DND-41 (cell line): ENCODE measurements around the gene GSE1.

Experiments
- ATAC-seq: fragments of 200-7000 bp; cut with Tn5 transposase; 3 replicates; pipeline ENCODE4 v1.9.1; 2021; ENCODE audit warnings: low read depth; ENCODE audit not compliant: insufficient read depth
- DNase-seq: peaks from one replicate; pipeline ENCODE4 v3.0.0-alpha.2; 2020
- H2AFZ ChIP-seq: 2 replicates; pipeline ENCODE4 v1.6.0; 2012; ENCODE audit warnings: low read depth, low read length
- H3K27ac ChIP-seq: 2 replicates; pipeline ENCODE4 v1.5.1; 2012; ENCODE audit warnings: low read length, inconsistent platforms
- H3K27me3 ChIP-seq: fragments of 200-600 bp; sonication (generic); 2 replicates; pipeline ENCODE4 v1.6.0; 2012; ENCODE audit warnings: low read length, mild to moderate bottlenecking, inconsistent platforms; ENCODE audit not compliant: insufficient read depth, poor library complexity
- H3K36me3 ChIP-seq: 2 replicates; pipeline ENCODE4 v1.5.1; 2012; ENCODE audit warnings: low read length, inconsistent platforms; ENCODE audit not compliant: insufficient read depth
- H3K4me1 ChIP-seq: 2 replicates; pipeline ENCODE4 v1.5.1; 2012; ENCODE audit warnings: mild to moderate bottlenecking, low read length; ENCODE audit not compliant: insufficient read depth
- H3K4me2 ChIP-seq: 2 replicates; pipeline ENCODE4 v1.6.0; 2012; ENCODE audit warnings: mild to moderate bottlenecking, moderate library complexity, low read length, inconsistent platforms; ENCODE audit not compliant: insufficient read depth
- H3K4me3 ChIP-seq, 2 experiments: fragments of 200-600 bp in 1 of 2; shearing (Covaris generic) in 1 of 2; 2 replicates each; pipeline ENCODE4 v1.5.1; 2012 to 2016; ENCODE audit warnings: inconsistent platforms in 2 of 2, low read length in 2 of 2, mild to moderate bottlenecking in 2 of 2, low read depth in 1 of 2, moderate library complexity in 1 of 2
- H3K79me2 ChIP-seq: 2 replicates; pipeline ENCODE4 v1.6.0; 2012; ENCODE audit warnings: low read length, inconsistent platforms; ENCODE audit not compliant: insufficient read depth
- H3K9ac ChIP-seq: 2 replicates; pipeline ENCODE4 v1.6.0; 2012; ENCODE audit warnings: low read depth, mild to moderate bottlenecking, inconsistent platforms, low read length, moderate library complexity
- H3K9me3 ChIP-seq: 2 replicates; pipeline ENCODE4 v1.5.1; 2012; ENCODE audit warnings: low read length, moderate library complexity, mild to moderate bottlenecking, inconsistent platforms; ENCODE audit not compliant: insufficient read depth, severe bottlenecking
- H4K20me1 ChIP-seq: 2 replicates; pipeline ENCODE4 v1.6.0; 2012; ENCODE audit warnings: low read length; ENCODE audit not compliant: insufficient read depth
- CTCF ChIP-seq: IDR thresholded peaks from 2 replicates; pipeline ENCODE4 v1.5.1; 2012; ENCODE audit warnings: borderline replicate concordance, low read length, moderate library complexity, mild to moderate bottlenecking; ENCODE audit not compliant: poor library complexity, severe bottlenecking; ENCODE audit errors: extremely low read depth
- EZH2 ChIP-seq: IDR thresholded peaks from 3 replicates; pipeline ENCODE4 v1.6.1; 2012; ENCODE audit warnings: borderline replicate concordance, low read depth, mild to moderate bottlenecking, moderate library complexity, low read length, inconsistent platforms; ENCODE audit not compliant: severe bottlenecking

Gene GSE1

DNA sequence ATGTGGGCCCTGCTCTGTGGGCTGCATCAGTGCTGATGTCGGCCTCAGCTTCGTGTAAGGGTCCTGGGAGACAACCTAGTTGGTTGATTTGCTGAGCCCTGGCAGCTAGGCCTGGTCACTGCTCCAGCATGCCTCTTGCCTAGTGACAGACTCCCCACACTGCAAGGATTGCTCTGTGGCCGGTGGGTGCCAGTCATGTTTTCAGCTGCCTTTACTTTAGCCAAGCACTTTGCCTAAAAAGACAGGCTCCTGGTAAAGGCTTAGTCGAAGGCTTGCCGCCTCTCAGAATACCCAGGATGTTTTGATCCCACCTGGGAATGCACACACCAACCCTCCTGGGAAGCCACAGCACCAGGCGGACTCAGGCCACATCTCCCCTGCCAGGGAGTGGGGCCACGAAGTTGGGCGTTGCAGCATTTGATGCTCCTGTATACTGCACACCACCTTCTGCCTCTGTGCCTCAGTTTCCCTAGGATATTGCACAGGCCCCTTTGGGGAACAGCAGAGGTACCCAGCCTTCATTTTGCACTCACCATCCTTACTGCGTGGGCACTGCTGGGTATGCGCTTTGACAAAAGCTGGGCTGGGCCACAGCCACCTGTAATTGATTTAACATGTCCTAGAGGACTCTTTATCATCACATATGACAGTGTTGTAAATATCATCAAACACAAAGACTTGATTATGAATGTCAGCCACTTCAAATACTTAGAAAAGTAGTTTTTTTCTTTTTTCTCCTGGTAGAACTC lies 55.7 kb downstream of the GSE1 start:
- Histone ChIP-seq H3K4me2 (no peak overlapping the region), H3K4me1 (no peaks in the 10 kb centered on the region)
- ATAC-seq = no peak; the same call in 2 of the 3 replicates

GRCh38 chr16:85670840-85671239 lies 57.7 kb downstream of the GSE1 start:
- Histone ChIP-seq H2AFZ (no peak overlapping the region), H3K27me3 (no peaks in the 10 kb centered on the region), H4K20me1 (peaks cover 47% of the 10 kb centered on the region), H3K79me2 (peaks cover 9% of the 10 kb centered on the region; the same call in 1 of the 2 replicates), H3K9ac (no peak overlapping the region), H3K36me3 (peaks cover 98% of the 10 kb centered on the region), H3K4me3 (no peak overlapping the region), H3K4me2 (no peak overlapping the region), H3K4me1 (no peaks in the 10 kb centered on the region), H3K27ac (no peak overlapping the region), H3K9me3 (no peaks in the 10 kb centered on the region)
- DNase-seq (no peak), ATAC-seq (no peak)
- TF ChIP-seq CTCF (no peak), EZH2 (no peak)

More for the DNA sequence above, 55.7 kb downstream of the GSE1 start:
- Histone ChIP-seq H3K27ac (no peak overlapping the region), H3K9me3 (no peaks in the 10 kb centered on the region), H2AFZ (no peak overlapping the region), H3K27me3 (no peaks in the 10 kb centered on the region), H3K4me3 (no peak overlapping the region), H3K9ac (no peak overlapping the region), H4K20me1 (peaks cover 56% of the 10 kb centered on the region), H3K36me3 (peaks cover 98% of the 10 kb centered on the region), H3K79me2 (peaks cover 9% of the 10 kb centered on the region; the same call in 1 of the 2 replicates)
- TF ChIP-seq CTCF (no peak), EZH2 (no peak)
- no peak for DNase-seq

DNA sequence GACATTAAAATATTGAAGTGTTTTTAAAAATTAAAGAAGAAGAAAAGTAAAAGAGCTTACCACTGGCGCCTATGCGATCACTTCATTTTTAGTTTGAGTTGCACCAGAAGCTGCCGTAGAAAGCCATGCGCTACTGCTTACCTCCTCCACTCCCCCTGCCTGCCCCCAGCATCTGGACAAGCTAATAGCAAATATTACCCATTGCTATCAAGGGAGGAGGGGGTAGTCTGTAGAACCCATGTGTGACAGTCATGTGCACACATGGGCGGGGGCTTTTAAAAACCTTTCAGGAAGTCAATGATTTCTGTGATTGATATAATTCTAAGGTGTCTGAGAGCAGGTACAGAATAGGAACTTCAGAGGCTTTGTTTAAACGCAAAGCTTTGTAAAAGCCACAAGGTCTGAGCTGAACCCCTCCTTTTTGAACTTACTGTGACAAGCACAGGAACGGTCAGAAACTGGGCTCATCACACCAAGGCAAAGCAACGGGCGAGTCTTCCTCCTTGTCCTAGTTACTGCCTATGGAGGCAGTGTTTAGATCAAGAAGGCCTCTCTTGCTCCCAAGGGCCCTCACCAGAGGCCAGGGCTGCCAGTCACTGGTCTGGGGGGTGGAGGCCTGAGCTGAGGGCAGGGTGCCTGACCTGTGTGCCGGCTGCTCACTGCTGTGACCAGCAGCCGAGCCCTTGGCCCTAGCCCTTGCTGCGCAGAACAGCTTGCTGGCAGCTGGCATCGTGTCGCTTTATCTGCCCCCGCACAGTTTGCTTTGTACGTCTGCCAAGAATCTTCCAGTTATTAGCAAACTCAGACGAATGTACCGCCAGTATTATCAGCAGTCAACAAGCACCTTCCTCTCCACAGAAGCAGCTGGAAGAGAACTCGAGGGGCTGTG lies 60.7 kb downstream of the GSE1 start:
- Histone ChIP-seq H4K20me1 (peaks cover 40% of the 10 kb centered on the region), H3K27me3 (no peaks in the 10 kb centered on the region), H3K4me1 (no peaks in the 10 kb centered on the region), H3K4me2 (no peak overlapping the region), H3K27ac (no peak overlapping the region), H3K9ac (no peak overlapping the region), H3K4me3 (no peak overlapping the region), H3K36me3 (peaks cover 99% of the 10 kb centered on the region), H2AFZ (no peak overlapping the region), H3K9me3 (no peaks in the 10 kb centered on the region), H3K79me2 (peaks cover 6% of the 10 kb centered on the region; the same call in 1 of the 2 replicates)
- TF ChIP-seq EZH2 (no peak), CTCF (no peak)
- ATAC-seq = no peak; the same call in 2 of the 3 replicates
- DNase-seq = no peak
